Neuronal stem cell (in vitro differentiated cells): Measurements from ENCODE around the gene AUH.

ENCODE experiments used
- DNase-seq: peaks from one replicate; pipeline ENCODE4 v3.0.0-alpha.2; 2013; ENCODE audit warnings: low spot score
- H2AFZ ChIP-seq: one replicate; pipeline ENCODE4 v1.6.1; 2013; ENCODE audit warnings: mild to moderate bottlenecking, low read length, inconsistent platforms
- H2AK5ac ChIP-seq: 2 replicates; pipeline ENCODE4 v1.6.1; 2013; ENCODE audit warnings: low read depth, mild to moderate bottlenecking, inconsistent platforms, low read length, moderate library complexity, mixed read lengths
- H2BK120ac ChIP-seq: 2 replicates; pipeline ENCODE4 v1.6.1; 2013; ENCODE audit warnings: low read depth, mild to moderate bottlenecking, inconsistent platforms, low read length, moderate library complexity, mixed read lengths
- H2BK12ac ChIP-seq: one replicate; pipeline ENCODE4 v1.6.1; 2013; ENCODE audit warnings: low read length, inconsistent platforms
- H2BK15ac ChIP-seq: 2 replicates; pipeline ENCODE4 v1.6.1; 2013; ENCODE audit warnings: mild to moderate bottlenecking, low read length, inconsistent platforms, mixed read lengths
- H2BK5ac ChIP-seq: one replicate; pipeline ENCODE4 v1.6.1; 2013; ENCODE audit warnings: inconsistent platforms, mild to moderate bottlenecking, low read length, moderate library complexity
- H3K14ac ChIP-seq: one replicate; pipeline ENCODE4 v1.6.1; 2013; ENCODE audit warnings: low read length, inconsistent platforms
- H3K18ac ChIP-seq: 2 replicates; pipeline ENCODE4 v1.6.1; 2013; ENCODE audit warnings: low read length, inconsistent platforms
- H3K23ac ChIP-seq: 2 replicates; pipeline ENCODE4 v1.6.1; 2013; ENCODE audit warnings: low read depth, mild to moderate bottlenecking, mixed read lengths, low read length, inconsistent platforms; ENCODE audit not compliant: poor library complexity
- H3K27ac ChIP-seq: replicated peaks from 3 replicates; pipeline ENCODE4 v1.5.1; 2013; ENCODE audit warnings: low read length, inconsistent platforms
- H3K27me3 ChIP-seq, 3 experiments: 2 replicates each; pipeline ENCODE4 v1.6.1; 2013; ENCODE audit warnings: low read length in 3 of 3, mild to moderate bottlenecking in 2 of 3, inconsistent platforms in 1 of 3, low read depth in 1 of 3, mixed read lengths in 1 of 3, moderate library complexity in 1 of 3; ENCODE audit not compliant: control insufficient read depth in 3 of 3, insufficient read depth in 3 of 3
- H3K36me3 ChIP-seq, 2 donors: replicated peaks in 1 of 2; 2 replicates each; pipeline ENCODE4 v1.6.1; 2013; ENCODE audit warnings: low read length in 2 of 2; ENCODE audit not compliant: control insufficient read depth in 2 of 2, insufficient read depth in 2 of 2
- H3K4ac ChIP-seq: 2 replicates; pipeline ENCODE4 v1.6.1; 2013; ENCODE audit warnings: inconsistent platforms, mild to moderate bottlenecking, low read length, moderate library complexity
- H3K4me1 ChIP-seq, 2 donors: 1 replicate in 1 of 2; 2 replicates in 1 of 2; pipeline ENCODE4 v1.6.1; 2013; ENCODE audit warnings: low read length in 2 of 2, low read depth in 1 of 2; ENCODE audit not compliant: control insufficient read depth in 2 of 2, insufficient read depth in 1 of 2
- H3K4me2 ChIP-seq: one replicate; pipeline ENCODE4 v1.6.1; 2013; ENCODE audit warnings: mild to moderate bottlenecking, low read length, inconsistent platforms; ENCODE audit not compliant: insufficient read depth, poor library complexity, severe bottlenecking
- H3K4me3 ChIP-seq, 2 donors: 2 replicates each; pipeline ENCODE4 v1.5.1; 2013; ENCODE audit warnings: low read length in 2 of 2, mild to moderate bottlenecking in 2 of 2, inconsistent platforms in 1 of 2, moderate library complexity in 1 of 2
- H3K79me1 ChIP-seq: one replicate; pipeline ENCODE4 v1.6.1; 2013; ENCODE audit warnings: low read depth, mild to moderate bottlenecking, inconsistent platforms, low read length, moderate library complexity
- H3K9ac ChIP-seq: one replicate; pipeline ENCODE4 v1.6.1; 2013; ENCODE audit warnings: mild to moderate bottlenecking, low read depth, low read length, inconsistent platforms; ENCODE audit not compliant: poor library complexity
- H3K9me3 ChIP-seq, 2 donors: replicated peaks in 1 of 2; 2 replicates each; pipeline versions ENCODE3 to v1.6.1; 2013; ENCODE audit warnings: low read length in 2 of 2, mild to moderate bottlenecking in 2 of 2, inconsistent platforms in 1 of 2, low read depth in 1 of 2, mixed read lengths in 1 of 2, moderate library complexity in 1 of 2; ENCODE audit not compliant: control insufficient read depth in 2 of 2, insufficient read depth in 1 of 2
- H4K8ac ChIP-seq: one replicate; pipeline ENCODE4 v1.6.1; 2013; ENCODE audit warnings: low read depth, mild to moderate bottlenecking, inconsistent platforms, low read length, moderate library complexity
- H4K91ac ChIP-seq: one replicate; pipeline ENCODE4 v1.6.1; 2013; ENCODE audit warnings: low read length, low read depth, mild to moderate bottlenecking, inconsistent platforms; ENCODE audit not compliant: poor library complexity
- WGBS, 2 donors: extraction: QIAGEN DNeasy Blood & Tissue Kit; methylation state at CpG; one replicate each; pipeline ENCODE4 v1.1.7; 2013; ENCODE audit warnings: missing lambda C conversion rate in 2 of 2, mixed read lengths in 1 of 2; ENCODE audit not compliant: insufficient read length in 2 of 2, insufficient replicate concordance in 1 of 2; ENCODE audit errors: extremely low coverage in 2 of 2; 5-methylcytosine and 5-hydroxymethylcytosine counted together

The AUH gene

GRCh38 chr9:91212596-91213243, 149.0 kb downstream of the AUH start:
- Histone ChIP-seq H3K27me3 (no peaks in the 10 kb centered on the region), H3K4me1 (peaks cover 0 to 3% of the 10 kb centered on the region in 2 donors), H2AFZ (no peak overlapping the region), H2BK5ac (no peak overlapping the region), H3K79me1 (no peaks in the 10 kb centered on the region), H2AK5ac (no peak overlapping the region), H3K14ac (no peak overlapping the region), H4K8ac (no peak overlapping the region), H3K9ac (no peak overlapping the region), H3K9me3 (no peaks in the 10 kb centered on the region), H2BK12ac (no peak overlapping the region), H4K91ac (no peak overlapping the region), H2BK120ac (no peak overlapping the region), H3K18ac (no peak overlapping the region), H2BK15ac (no peak overlapping the region), H3K36me3 (peaks cover 0 to 2% of the 10 kb centered on the region in 2 donors), H3K4me2 (no peak overlapping the region), H3K4ac (no peak overlapping the region), H3K23ac (no peak overlapping the region), H3K27ac (no peak overlapping the region), H3K4me3 (no peak overlapping the region)
- DNase-seq = no peak
- WGBS, 2 donors = no CpG with 5 or more reads among the region's 10 CpGs

GRCh38 chr9:91211919-91212318, 149.8 kb downstream of the AUH start:
- no CpG with 5 or more reads among the region's 5 CpGs for WGBS, 2 donors
- H4K8ac ChIP-seq = no peak overlapping the region
- H2BK15ac ChIP-seq = no peak overlapping the region
- H3K4me1 ChIP-seq = peaks cover 0 to 3% of the 10 kb centered on the region in 2 donors
- DNase-seq = no peak
- no peak overlapping the region for H2AFZ ChIP-seq
- no peaks in the 10 kb centered on the region for H3K79me1 ChIP-seq
- no peak overlapping the region for H3K14ac ChIP-seq
- H3K27ac ChIP-seq = no peak overlapping the region
- H3K4me2 ChIP-seq = no peak overlapping the region
- H3K36me3 ChIP-seq = no peaks in the 10 kb centered on the region
- H2BK5ac ChIP-seq = no peak overlapping the region
- no peak overlapping the region for H2BK120ac ChIP-seq
- no peaks in the 10 kb centered on the region for H3K27me3 ChIP-seq
- no peak overlapping the region for H3K4ac ChIP-seq
- no peak overlapping the region for H2BK12ac ChIP-seq
- H3K9ac ChIP-seq = no peak overlapping the region
- H2AK5ac ChIP-seq = no peak overlapping the region
- H3K18ac ChIP-seq = no peak overlapping the region
- H4K91ac ChIP-seq = no peak overlapping the region
- H3K23ac ChIP-seq = no peak overlapping the region
- no peak overlapping the region for H3K4me3 ChIP-seq
- no peaks in the 10 kb centered on the region for H3K9me3 ChIP-seq

GRCh38 chr9:91211414-91211813, 150.3 kb downstream of the AUH start:
- no peak overlapping the region for H3K18ac ChIP-seq
- H3K36me3 ChIP-seq = no peaks in the 10 kb centered on the region
- H3K79me1 ChIP-seq = no peaks in the 10 kb centered on the region
- H2BK120ac ChIP-seq = no peak overlapping the region
- no CpG with 5 or more reads among the region's 7 CpGs for WGBS, 2 donors
- no peak overlapping the region for H3K4me2 ChIP-seq
- no peak overlapping the region for H3K27ac ChIP-seq
- H3K27me3 ChIP-seq = no peaks in the 10 kb centered on the region
- no peak overlapping the region for H2BK5ac ChIP-seq
- H2AFZ ChIP-seq = no peak overlapping the region
- H2BK15ac ChIP-seq = no peak overlapping the region
- H2AK5ac ChIP-seq = no peak overlapping the region
- no peak for DNase-seq
- H3K4me1 ChIP-seq = peaks cover 0 to 3% of the 10 kb centered on the region in 2 donors
- H4K8ac ChIP-seq = no peak overlapping the region
- no peak overlapping the region for H2BK12ac ChIP-seq
- no peak overlapping the region for H3K4me3 ChIP-seq
- no peak overlapping the region for H3K9ac ChIP-seq
- no peak overlapping the region for H3K4ac ChIP-seq
- H3K9me3 ChIP-seq = no peaks in the 10 kb centered on the region
- no peak overlapping the region for H3K14ac ChIP-seq
- H3K23ac ChIP-seq = no peak overlapping the region
- no peak overlapping the region for H4K91ac ChIP-seq

GRCh38 chr9:91210318-91210717, 151.4 kb downstream of the AUH start:
- no peak overlapping the region for H3K14ac ChIP-seq
- H3K18ac ChIP-seq = no peak overlapping the region
- H2BK15ac ChIP-seq = no peak overlapping the region
- no peak overlapping the region for H2BK120ac ChIP-seq
- H3K27me3 ChIP-seq = no peaks in the 10 kb centered on the region
- H3K27ac ChIP-seq = no peak overlapping the region
- no peak overlapping the region for H3K4me2 ChIP-seq
- H2AFZ ChIP-seq = no peak overlapping the region
- no peak overlapping the region for H3K4ac ChIP-seq
- no peak overlapping the region for H3K4me3 ChIP-seq
- peaks cover 0 to 3% of the 10 kb centered on the region in 2 donors for H3K4me1 ChIP-seq
- no peaks in the 10 kb centered on the region for H3K9me3 ChIP-seq
- H2BK12ac ChIP-seq = no peak overlapping the region
- no peaks in the 10 kb centered on the region for H3K79me1 ChIP-seq
- no CpG with 5 or more reads among the region's 6 CpGs for WGBS, 2 donors
- H3K23ac ChIP-seq = no peak overlapping the region
- no peaks in the 10 kb centered on the region for H3K36me3 ChIP-seq
- H2AK5ac ChIP-seq = no peak overlapping the region
- no peak overlapping the region for H4K91ac ChIP-seq
- no peak overlapping the region for H4K8ac ChIP-seq
- DNase-seq = no peak
- no peak overlapping the region for H3K9ac ChIP-seq
- H2BK5ac ChIP-seq = no peak overlapping the region
